GM21526 (cell line): Measurements from ENCODE around the gene PIK3IP1.

Source experiments
- ATAC-seq: cut with Tn5 transposase; IDR thresholded peaks from one replicate; pipeline ENCODE4 v1.9.1; 2021; ENCODE audit warnings: moderate library complexity; ENCODE audit not compliant: unreplicated experiment, low FRiP score

PIK3IP1 gene

GRCh38 chr22:31313366-31314147 lies 21.3 kb upstream of the PIK3IP1 start:
- ATAC-seq = no peak

DNA sequence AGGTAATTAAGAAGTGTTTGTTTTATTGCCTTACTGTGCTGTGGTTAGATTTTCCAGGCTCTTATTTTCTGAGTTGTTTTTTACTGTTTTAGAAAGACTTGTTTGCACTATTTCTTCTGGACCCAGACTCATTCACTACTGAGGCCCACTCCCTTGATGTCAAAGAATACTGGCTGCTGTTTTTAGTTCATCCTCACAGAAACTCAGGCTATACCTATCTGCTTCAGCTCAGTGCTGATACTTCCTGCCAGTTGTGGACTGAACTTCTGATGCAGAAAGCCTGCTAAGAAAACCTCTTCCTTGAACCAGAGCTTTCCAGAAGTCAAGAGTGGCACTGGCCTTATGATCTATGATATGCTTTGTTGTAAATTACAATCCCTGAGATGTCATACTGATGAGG lies 15.9 kb upstream of the PIK3IP1 start:
- no peak for ATAC-seq

DNA sequence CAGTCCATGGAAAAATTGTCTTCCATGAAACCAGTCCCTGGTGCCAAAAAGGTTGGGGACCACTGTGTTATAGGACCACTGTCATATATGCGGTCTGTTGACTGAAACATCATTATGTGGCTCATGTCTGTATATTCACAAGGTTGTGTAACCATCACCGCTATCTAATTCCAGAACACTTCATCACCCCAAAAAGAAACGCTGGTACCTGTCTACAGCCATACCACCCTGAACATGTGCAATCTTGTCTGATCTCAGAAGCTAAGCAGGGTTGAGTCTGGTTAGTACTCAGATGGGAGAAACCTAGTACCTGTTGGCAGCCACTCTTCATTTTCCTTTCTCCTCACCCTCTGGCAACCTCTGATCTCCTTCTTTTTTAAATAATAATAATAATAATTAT lies 12.9 kb upstream of the PIK3IP1 start:
- no peak for ATAC-seq

GRCh38 chr22:31302537-31302936 lies 10.2 kb upstream of the PIK3IP1 start:
- ATAC-seq = no peak

DNA sequence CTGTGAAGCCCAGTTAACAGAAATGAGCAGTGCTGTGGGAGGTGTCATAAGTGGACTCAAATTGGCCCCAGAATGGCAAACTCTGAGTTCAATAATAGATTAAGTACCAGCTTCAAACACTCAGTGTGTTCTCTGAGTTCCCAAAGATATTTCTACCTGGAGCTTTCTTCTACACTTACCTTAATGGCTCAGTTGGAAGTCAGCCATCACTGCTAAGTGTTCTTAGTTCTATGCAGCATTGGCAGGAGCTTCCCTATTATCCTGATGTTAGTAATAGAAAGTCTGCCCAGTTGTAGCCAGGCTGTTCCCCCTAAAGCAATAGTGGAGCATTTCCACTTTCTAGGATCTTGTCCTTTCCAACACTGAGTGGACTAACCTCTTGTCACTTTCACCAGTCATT lies 9.7 kb upstream of the PIK3IP1 start:
- no peak for ATAC-seq

GRCh38 chr22:31300896-31301295 lies 8.6 kb upstream of the PIK3IP1 start:
- no peak for ATAC-seq

- ATAC-seq = no peak
These were observed 3.8 kb upstream of the PIK3IP1 start for GRCh38 chr22:31295831-31296657.

GRCh38 chr22:31295360-31295759 lies 3.1 kb upstream of the PIK3IP1 start:
- no peak for ATAC-seq

DNA sequence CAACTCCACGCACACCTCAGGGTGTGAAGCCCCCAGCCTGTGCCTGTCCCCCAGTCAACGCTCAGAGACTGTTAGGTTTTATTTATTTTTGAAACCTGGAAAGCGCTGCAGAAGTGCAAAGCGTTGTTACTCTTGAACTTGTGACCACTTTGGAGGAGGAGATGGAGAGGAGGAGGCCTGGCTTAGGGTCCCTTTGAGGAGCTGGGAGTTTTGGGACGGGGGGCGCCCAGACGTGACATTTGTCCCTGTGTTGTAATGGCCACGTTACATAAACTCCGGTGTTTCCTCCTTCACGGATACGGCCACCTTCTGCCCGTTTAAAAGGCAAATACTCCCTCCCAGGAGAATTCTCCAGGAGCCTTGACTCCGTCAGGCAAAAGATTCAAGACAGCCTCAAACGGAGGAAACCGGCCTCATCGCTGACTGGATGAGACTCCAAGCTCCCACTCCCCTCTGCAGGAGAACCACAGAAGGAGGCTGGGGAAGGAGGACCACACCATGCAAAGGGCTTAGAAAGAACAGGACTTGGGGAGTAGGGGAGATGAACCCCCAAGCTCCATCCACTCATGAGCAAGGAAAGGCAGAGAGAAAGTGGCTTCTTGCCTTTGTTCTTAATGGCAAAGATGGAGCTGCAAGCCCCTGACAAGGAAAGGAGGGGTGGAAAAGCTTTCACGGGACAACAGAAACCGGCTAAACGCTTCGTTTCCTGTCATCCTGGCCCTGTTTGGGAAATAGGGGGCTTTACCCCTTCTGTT lies 630 bp downstream of the PIK3IP1 start:
- ATAC-seq = no peak

DNA sequence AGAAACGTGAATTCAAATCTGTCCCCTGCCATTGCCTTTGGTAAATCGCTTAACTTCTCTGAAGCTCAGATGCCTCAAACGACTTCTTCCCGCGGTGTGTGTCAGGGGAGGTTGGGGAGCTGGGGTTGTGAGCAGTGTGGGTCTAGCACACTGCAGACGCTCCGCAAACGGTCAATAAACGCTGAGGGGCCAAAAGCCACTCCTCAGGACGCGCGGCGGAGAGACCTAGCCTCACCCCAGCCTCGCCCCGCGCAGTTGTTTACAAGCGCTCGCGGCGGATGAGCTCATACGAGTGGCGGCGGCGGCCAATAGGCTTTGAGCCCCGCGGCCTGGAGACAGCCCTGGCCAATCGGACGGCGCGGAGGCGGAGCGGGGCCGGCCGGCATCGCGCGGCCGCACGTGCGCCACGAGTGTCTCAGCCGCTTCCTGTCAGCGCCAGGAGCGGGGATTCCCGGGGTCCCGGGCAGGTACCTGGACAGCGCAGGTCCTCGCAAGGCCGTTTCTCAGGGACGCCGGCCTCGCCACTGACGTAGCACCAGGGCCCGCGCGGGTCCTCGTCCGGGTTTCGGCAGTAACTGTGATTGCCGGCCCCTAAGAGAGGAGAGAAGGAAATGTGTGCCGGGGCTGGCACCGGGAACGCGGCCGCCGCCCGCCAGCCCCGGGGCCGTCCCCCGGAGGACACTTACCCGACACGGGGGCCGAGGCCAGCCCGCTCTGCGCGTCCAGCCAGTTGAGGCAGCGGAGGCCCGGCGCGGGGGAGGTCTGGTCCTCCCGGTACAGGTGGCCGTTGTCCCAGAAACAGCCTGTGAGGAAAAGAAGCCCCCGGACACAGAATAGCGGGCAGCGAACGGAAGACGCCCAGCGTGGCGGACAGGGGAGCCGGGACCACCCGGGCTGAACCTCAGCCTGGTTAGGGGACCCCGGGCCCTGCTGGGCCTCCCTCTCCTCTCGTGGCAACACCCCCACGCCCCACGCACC lies 1.5 kb downstream of the PIK3IP1 start:
- peak; percentile 82 for ATAC-seq

DNA sequence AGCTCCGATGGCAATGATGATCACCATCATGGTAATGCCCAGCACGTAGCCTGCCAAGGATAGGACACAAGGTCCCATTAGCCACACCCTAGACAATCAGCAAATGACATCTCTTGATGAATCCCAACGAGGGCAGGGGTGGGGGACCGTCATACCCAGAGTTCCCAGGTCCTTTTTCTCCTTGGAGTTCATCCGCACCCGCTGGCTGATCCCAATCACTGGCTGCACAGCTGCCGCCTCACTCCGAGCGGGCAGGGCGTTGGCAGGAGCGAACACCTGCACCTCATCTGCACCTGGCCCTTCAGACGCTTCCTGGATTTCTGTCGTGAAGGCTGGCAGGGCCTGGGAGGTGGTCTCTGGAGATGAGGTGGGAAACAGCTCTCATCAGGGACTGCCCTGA lies 2.9 kb downstream of the PIK3IP1 start:
- ATAC-seq = no peak

DNA sequence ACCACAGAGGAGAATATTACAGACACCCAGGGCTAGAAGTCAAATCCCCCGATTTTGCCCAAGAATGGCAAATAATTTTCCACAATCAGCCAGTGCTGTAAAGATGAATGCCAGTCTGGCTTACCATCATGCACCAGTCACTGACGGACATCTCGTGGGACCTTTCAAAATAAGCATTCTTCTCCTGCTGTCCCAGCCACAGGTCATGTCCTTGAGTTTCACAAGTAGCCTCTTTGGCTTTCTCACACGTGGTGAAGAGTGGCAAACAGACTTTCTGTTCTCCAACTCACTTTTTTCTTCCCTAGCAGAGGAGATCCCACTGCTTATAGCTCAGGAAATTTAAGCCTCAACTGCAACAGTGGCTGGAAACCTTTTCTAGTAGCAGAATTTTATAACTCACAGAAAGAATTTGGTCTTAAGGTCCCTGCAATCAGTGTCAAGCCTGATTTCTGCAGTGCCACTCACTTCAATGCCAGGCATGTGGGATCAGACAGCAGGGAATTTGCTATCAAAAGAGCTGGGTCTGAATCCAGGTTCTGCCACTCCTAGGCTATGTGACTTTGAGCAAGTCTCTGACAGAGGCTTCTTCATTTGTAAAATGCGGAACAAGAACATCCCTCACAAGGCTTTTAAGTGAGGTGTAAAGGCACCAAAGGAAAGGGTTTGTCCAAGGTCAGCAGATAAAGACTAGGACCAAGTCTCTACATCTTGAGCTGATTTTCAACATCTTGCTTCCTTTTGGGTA lies 3.6 kb downstream of the PIK3IP1 start:
- no peak for ATAC-seq

DNA sequence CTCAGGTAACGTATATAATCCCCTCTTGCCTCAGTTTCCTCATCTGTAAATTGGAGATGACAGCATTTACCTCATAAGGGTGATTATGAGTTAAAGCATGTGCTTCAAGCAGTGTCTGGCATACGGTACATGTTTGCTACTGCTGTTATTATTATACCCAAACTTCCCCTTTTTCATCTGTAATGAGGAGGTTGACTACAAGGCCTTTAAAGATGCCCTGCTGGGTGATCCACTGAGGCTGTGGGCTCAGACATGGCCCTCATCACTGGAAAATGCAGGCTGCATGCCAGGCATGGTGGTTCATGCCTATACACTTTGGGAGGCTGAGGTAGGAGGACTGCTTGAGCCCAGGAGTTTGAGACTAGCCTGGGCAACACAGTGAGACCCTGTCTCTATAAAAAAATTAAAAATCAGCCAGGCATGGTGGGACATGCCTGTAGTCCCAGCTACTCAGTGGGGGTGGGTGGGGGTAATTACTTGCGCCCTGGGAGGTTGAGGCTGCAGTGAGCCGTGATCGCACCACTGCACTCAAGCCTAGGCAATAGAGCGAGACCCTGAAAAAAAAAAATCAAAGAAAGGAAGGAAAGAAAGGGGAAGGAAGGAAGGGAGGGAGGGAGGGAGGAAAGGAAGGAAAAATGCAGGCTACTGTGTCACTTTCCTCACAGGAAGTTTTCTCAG lies 4.3 kb downstream of the PIK3IP1 start:
- ATAC-seq = no peak

DNA sequence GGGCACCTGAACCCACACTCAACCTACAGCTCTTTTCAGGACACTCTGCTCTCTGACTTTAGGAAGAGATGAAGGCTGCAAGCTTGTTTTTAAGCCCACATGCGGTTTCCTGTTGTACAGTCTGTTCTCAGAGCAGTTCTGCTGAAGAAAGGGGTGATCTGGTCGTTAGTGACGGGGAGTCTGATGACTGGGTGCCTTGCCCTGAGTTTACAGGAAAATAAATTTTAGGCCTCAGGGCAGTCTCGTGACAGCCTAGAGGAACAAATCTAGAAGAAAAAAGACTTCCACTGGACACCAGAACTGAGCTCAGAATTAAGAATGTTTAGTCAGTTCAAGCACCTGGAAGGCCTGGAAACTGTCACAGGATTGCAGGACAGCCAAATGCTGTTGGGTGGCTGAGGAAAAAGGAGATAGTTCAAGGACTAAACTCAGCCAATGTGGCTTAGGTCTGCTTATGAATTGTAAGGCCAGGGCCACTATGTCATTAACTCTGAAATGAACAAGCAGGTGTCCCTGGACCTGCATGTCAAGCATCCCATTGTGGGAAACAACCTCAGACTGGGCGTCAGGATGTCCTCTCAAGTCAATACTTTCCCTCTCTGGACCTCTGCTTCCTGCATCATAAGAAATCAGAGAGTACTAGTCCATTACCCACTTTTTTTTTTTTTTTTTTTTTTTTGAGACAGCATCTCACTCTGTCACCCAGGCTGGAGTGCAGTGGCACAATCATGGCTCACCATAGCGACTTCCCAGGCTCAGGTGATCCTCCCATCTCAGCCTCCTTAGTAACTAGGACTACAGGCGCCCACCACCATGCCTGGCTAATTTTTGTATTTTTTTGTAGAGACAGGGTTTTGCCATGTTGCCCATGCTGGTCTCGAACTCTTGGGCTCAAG lies 5.7 kb downstream of the PIK3IP1 start:
- ATAC-seq = no peak

DNA sequence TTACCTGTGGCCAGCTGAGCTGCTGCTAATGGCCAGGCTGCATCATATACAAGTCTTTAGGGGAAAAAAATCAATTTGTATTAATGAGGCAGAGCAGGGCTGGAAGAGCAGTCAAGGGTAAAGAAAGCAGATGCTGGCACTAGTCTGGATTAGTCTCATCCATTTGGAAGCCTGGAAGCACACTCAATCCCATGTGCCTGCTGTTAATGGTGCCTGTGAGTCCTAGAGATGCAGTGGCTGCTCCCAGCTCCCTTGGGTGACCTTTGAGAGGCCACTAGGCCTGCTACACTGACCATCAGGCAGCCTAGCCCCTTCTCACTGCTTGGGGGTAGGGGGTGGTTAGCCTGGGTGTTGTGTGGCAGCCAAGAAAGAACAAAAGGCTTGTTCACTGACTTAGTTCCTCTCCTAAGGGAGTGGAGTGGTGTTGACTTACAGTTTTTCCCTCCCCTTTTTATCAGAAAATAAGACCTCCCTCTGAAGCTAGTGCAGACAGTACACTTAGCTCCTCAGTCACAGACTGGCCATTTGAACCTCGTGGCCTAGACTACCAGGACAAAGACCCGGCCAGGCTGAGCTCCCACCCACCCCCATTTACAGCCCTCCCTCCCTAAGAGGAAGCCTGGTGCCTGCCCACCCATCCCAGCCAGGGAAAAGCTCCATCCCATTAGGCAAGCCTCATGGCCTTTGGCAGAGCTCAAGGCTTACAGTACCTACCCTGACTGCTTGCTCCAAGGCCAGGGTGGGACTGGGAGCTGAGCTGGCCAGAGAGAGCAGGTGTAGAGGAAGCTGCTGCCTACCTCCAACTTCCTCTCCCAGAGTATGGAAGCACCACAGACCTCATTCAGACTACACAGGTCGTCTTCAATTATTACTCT lies 7.8 kb downstream of the PIK3IP1 start:
- ATAC-seq = no peak

DNA sequence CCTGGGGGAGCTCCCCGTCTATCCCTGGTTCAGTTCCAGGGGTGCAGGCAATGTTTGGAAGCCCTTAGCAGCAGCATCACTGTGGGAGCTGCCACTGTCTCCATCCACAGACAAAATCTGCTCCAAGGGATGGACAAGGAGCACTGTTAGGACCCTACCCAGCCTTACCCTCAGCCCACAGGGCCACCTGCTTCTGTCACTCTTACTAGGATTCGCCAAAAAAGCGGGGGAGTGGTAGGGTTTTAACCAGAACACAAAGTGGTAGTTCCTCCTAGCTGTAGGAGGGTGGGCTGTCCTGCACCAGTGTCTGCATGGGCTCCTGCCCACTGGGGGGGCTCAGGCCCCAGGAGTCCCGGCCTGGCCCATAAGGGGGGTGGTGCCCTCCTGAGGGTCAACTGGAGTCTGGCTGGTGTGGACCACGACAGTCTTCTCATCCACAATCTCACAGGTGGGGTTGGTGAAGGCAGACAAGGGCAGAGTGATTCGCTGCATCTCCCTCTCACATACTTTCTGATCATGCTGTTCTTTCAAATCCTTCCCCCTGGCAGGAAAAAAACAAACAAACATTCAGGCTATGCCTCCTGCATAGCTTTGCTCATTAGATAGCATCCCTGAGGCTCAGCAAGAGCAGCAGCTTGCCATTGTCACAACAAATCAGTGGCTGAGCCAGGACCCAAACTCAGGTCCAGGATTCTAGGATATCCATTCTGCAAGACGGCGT lies 9.4 kb downstream of the PIK3IP1 start:
- ATAC-seq = no peak
